ENCODE results near the gene LRRC43. TPM values are rescaled to one million over a fixed set of nuclear protein-coding genes. Genes with fewer than 3 reads are reported as not detected.

Gene LRRC43
- total and polyA plus RNA-seq, 10 of the 15 experiments (the other 5 are each of a cell fraction or from before 2014, with no cell fraction given), result 0.23 TPM; not detected in 9

GRCh38 chr12:122225683-122226365 lies 42.9 kb downstream of the LRRC43 start, which contains the start of gene DIABLO (continued):
- TF ChIP-seq ELK1 (IDR thresholded peaks at IDR 0.05; ENCODE audit: low read depth, low read length) (peak; percentile 94), BCL11A (IDR thresholded peaks at IDR 0.05; ENCODE audit: low read depth, low read length) (no peak), ZBTB11 (CRISPR knock-in tag; IDR thresholded peaks at IDR 0.05) (0 out of 2 replicates have a peak, but pooled peaks have one; percentile 2), ZZZ3 (IDR thresholded peaks at IDR 0.05; ENCODE audit: control insufficient read depth, insufficient read length, low read depth) (no peak), EGR1 (IDR thresholded peaks at IDR 0.05; ENCODE audit: borderline replicate concordance in 1 of 2, low read depth in 2 of 2, low read length in 2 of 2) (peak in 1 of 2 experiments; percentile 90; a peak in 1 of 3 replicates), BMI1 (IDR thresholded peaks at IDR 0.05; ENCODE audit: borderline replicate concordance) (no peak), POLR2AphosphoS5 (IDR thresholded peaks at IDR 0.05; ENCODE audit: low read length) (peak; percentile 96), ZNF384 (IDR thresholded peaks at IDR 0.05; ENCODE audit: borderline replicate concordance, low read depth, low read length) (no peak), E2F4 (IDR thresholded peaks at IDR 0.05; ENCODE audit: low read depth, low read length) (no peak), TCF3 (IDR thresholded peaks at IDR 0.05; ENCODE audit: borderline replicate concordance, insufficient read depth, low read depth, low read length) (0 out of 2 replicates have a peak, but pooled peaks have one; percentile 54), MAX (IDR thresholded peaks at IDR 0.05; ENCODE audit: low read depth, low read length) (no peak), ZNF274 (IDR thresholded peaks at IDR 0.05; ENCODE audit: insufficient read depth, insufficient read length) (no peak), PBX3 (IDR thresholded peaks at IDR 0.05; ENCODE audit: insufficient replicate concordance, low read depth, low read length) (no peak), IRF5 (IDR thresholded peaks at IDR 0.05; ENCODE audit: borderline replicate concordance) (no peak), ATF7 (IDR thresholded peaks at IDR 0.05; ENCODE audit: low read depth) (no peak), ZNF622 (IDR thresholded peaks at IDR 0.05) (no peak), MYB (IDR thresholded peaks at IDR 0.05; ENCODE audit: borderline replicate concordance, low read depth, low read length) (no peak)

All from GM12878 (cell line).